ENCODE data around the gene ZSCAN5B. TPM values are rescaled to one million over a fixed set of nuclear protein-coding genes. Genes with fewer than 3 reads are reported as not detected.
A peak's percentile ranks its signal among the peaks of the same experiment; 100 is the strongest.

The ZSCAN5B gene
- total and polyA plus RNA-seq, 2 donors (not counting 1 experiment from before 2014, with no cell fraction given), result not detected

GRCh38 chr19:56139847-56140582, 57.6 kb downstream of the ZSCAN5B start:
- intact Hi-C loops (cut with micrococcal nuclease), result loop anchor here (1.0 to 10.0 kb wide), 3 partner anchors 35 to 515 kb away; partner anchors contain the start of gene ZNF784
- no peaks in the 10 kb centered on the region for H3K9me3 ChIP-seq (ENCODE audit: control extremely low read depth in 1 of 3, control insufficient read depth in 2 of 3, insufficient read depth in 1 of 3, low read length in 2 of 3)
- DNase-seq, result no peak

More at GRCh38 chr19:56139847-56140582, 57.6 kb downstream of the ZSCAN5B start:
- no peak for ATAC-seq (ENCODE audit: low read depth)
- Mint-ChIP-seq H3K4me3 (peak overlapping the region; percentile 87), H3K4me1 (peaks cover 32% of the 10 kb centered on the region), H3K27me3 (no peaks in the 10 kb centered on the region), H3K9me3 (ENCODE audit: insufficient read depth) (no peaks in the 10 kb centered on the region), H3K27ac (peak overlapping the region; percentile 93)
- Histone ChIP-seq H3K4me1 (ENCODE audit: control insufficient read depth in 2 of 2, insufficient read depth in 2 of 2, low read length in 2 of 2) (peaks cover 13 to 17% of the 10 kb centered on the region in 2 donors), H3K4me2 (replicated peaks; ENCODE audit: low read depth, low read length, poor library complexity, severe bottlenecking) (peak overlapping the region; percentile 92), H3K9ac (ENCODE audit: low read length) (peak overlapping the region; percentile 81), H3K36me3 (replicated peaks in 1 of 2; ENCODE audit: control extremely low read depth in 1 of 2, control insufficient read depth in 1 of 2, extremely low read depth in 1 of 2, insufficient read depth in 2 of 2, low read length in 1 of 2) (no peaks in the 10 kb centered on the region), H3K27me3 (replicated peaks in 1 of 4; ENCODE audit: control extremely low read depth in 1 of 4, control insufficient read depth in 3 of 4, insufficient read depth in 4 of 4, low read length in 3 of 4) (no peaks in the 10 kb centered on the region), H3K79me2 (ENCODE audit: control insufficient read depth, insufficient read depth, low read length) (peaks cover 36% of the 10 kb centered on the region), H2AFZ (ENCODE audit: insufficient read depth, low read depth, low read length, poor library complexity, severe bottlenecking) (peak overlapping the region; percentile 92), H4K20me1 (ENCODE audit: control insufficient read depth, insufficient read depth, low read length, poor library complexity, severe bottlenecking) (no peaks in the 10 kb centered on the region), H3K4me3 (ENCODE audit: control extremely low read depth in 1 of 5, extremely low read depth in 1 of 5, insufficient read depth in 1 of 5, low read depth in 2 of 5, low read length in 4 of 5) (peak overlapping the region; percentile 61 to 83 (median 79)), H3K27ac (ENCODE audit: low read length in 2 of 2) (peak overlapping the region; percentile 84 to 89)
- no peak for TF ChIP-seq CTCF (IDR thresholded peaks at IDR 0.05)
- no peak for TF ChIP-seq EZH2 (IDR thresholded peaks at IDR 0.05; ENCODE audit: borderline replicate concordance, insufficient read depth, low read depth, low read length, poor library complexity, severe bottlenecking)
- WGBS (ENCODE audit: insufficient coverage), result 38% methylated on average over 20 of the region's 22 CpGs
- CTCF ChIA-PET, result interaction anchor here (0.9 kb wide), 1 partner anchor 35 kb away, joined by 4 read pairs; no protein-coding TSS in a partner anchor
- POLR2A ChIA-PET, result interaction anchor here (0.6 to 1.5 kb wide), 3 partner anchors 19 to 1199 kb away, joined by 3 to 13 read pairs (median 5); partner anchors contain the start of gene ZNF787

Other genes with a start within 250 kb of the ZSCAN5B start
- not detected in 2 replicates for gene NLRP8, start 250.0 kb downstream of the ZSCAN5B start, total RNA-seq
- gene NLRP8, start 250.0 kb downstream of the ZSCAN5B start, polyA plus RNA-seq, result not detected in 2 replicates
- not detected in 2 replicates for gene NLRP5, start 211.0 kb downstream of the ZSCAN5B start, total RNA-seq
- not detected in 2 replicates for gene NLRP5, start 211.0 kb downstream of the ZSCAN5B start, polyA plus RNA-seq
- gene ZNF787, start 76.5 kb downstream of the ZSCAN5B start, total RNA-seq, result 47.7 and 47.9 TPM in 2 replicates
- gene ZNF787, start 76.5 kb downstream of the ZSCAN5B start, polyA plus RNA-seq, result 17.1 and 19.6 TPM in 2 replicates
- 32.0 and 37.7 TPM in 2 replicates for gene ZNF444, start 56.5 kb downstream of the ZSCAN5B start, total RNA-seq
- gene ZNF444, start 56.5 kb downstream of the ZSCAN5B start, polyA plus RNA-seq, result 24.1 and 25.2 TPM in 2 replicates
- gene GALP, start 21.8 kb downstream of the ZSCAN5B start, total RNA-seq, result not detected in 2 replicates
- gene GALP, start 21.8 kb downstream of the ZSCAN5B start, polyA plus RNA-seq, result not detected in 2 replicates
- not detected in 2 replicates for gene ZSCAN5C, start 4.5 kb upstream of the ZSCAN5B start, total RNA-seq
- gene ZSCAN5C, start 4.5 kb upstream of the ZSCAN5B start, polyA plus RNA-seq, result not detected in 2 replicates
- gene EDDM13, start 75.0 kb upstream of the ZSCAN5B start, total RNA-seq, result not detected in 2 replicates
- gene EDDM13, start 75.0 kb upstream of the ZSCAN5B start, polyA plus RNA-seq, result 0.43 TPM in 1 of 2 replicates, not detected in the other
- 20.5 and 24.8 TPM in 2 replicates for gene ZSCAN5A, start 117.1 kb upstream of the ZSCAN5B start, total RNA-seq
- 4.2 and 5.2 TPM in 2 replicates for gene ZSCAN5A, start 117.1 kb upstream of the ZSCAN5B start, polyA plus RNA-seq
- 10.0 and 10.1 TPM in 2 replicates for gene ZNF582, start 195.8 kb upstream of the ZSCAN5B start, total RNA-seq
- 3.8 and 4.8 TPM in 2 replicates for gene ZNF582, start 195.8 kb upstream of the ZSCAN5B start, polyA plus RNA-seq
- 11.1 and 11.7 TPM in 2 replicates for gene ZNF583, start 206.5 kb upstream of the ZSCAN5B start, total RNA-seq
- gene ZNF583, start 206.5 kb upstream of the ZSCAN5B start, polyA plus RNA-seq, result 1.4 and 1.5 TPM in 2 replicates

Data from B cell (primary cell).